ENCODE data around the gene EVX2. TPM values are rescaled to one million over a fixed set of nuclear protein-coding genes. Genes with fewer than 3 reads are reported as not detected.

EVX2 gene
- total and polyA plus RNA-seq, 2 of the 13 experiments (the other 11 are each of a cell fraction or from before 2014, with no cell fraction given) = not detected

DNA sequence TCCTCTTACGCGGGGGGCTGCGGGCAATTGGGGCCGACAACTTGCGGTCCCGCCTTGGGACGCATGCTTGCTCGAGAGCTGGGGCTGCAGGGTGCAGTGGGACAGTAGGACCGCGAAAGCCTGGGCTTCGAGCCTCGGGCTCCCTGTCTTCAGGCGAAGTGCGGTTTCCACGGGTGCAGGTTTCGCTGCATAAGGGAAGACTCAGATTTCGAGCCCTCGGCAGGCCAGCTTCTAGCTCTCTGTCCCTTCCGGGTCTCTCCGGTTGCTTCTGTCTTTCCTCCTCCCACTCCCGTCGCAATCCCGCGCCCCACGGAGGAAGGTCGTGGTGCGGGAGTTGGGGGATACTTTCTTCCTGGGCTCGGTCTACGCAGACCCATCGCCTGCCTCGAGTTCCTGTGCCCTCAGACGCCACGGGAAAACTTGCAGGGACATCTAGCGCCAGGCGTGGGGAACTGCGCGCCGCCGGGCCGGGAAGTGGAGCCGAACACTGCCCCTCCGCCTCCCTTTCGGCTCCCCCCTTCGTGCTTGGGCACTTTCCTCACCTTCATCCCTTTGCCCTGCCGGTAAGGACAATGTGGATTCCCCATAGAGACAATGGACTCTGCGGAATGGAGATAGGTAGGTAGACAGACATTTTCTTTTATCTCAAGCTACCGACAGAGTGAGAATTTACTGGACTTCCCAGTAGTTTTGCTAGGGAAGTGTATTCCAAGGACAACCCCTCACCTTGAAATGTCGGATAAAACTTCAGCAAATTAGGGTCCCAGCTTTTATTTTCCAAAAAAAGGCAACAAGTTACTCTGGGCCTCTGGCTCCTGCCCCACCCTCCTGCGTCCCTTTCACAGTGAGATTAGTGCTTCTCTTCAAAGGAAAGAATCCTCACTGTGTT lies 4.5 kb upstream of the EVX2 start (continued):
- TF ChIP-seq, protein P1, sequence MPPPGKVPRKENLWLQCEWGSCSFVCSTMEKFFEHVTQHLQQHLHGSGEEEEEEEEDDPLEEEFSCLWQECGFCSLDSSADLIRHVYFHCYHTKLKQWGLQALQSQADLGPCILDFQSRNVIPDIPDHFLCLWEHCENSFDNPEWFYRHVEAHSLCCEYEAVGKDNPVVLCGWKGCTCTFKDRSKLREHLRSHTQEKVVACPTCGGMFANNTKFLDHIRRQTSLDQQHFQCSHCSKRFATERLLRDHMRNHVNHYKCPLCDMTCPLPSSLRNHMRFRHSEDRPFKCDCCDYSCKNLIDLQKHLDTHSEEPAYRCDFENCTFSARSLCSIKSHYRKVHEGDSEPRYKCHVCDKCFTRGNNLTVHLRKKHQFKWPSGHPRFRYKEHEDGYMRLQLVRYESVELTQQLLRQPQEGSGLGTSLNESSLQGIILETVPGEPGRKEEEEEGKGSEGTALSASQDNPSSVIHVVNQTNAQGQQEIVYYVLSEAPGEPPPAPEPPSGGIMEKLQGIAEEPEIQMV (CRISPR knock-in tag; IDR thresholded peaks at IDR 0.05; ENCODE audit: low read depth) = no peak
- peak; percentile 75; the same call in 1 of the 2 replicates for TF ChIP-seq GLI4 (CRISPR knock-in tag; IDR thresholded peaks at IDR 0.05; ENCODE audit: borderline replicate concordance)
- peak; percentile 51; the same call in 1 of the 2 replicates for TF ChIP-seq CAMTA2 (CRISPR knock-in tag; IDR thresholded peaks at IDR 0.05; ENCODE audit: borderline replicate concordance)
- TF ChIP-seq ZKSCAN1 (IDR thresholded peaks at IDR 0.05; ENCODE audit: low read length) = 0 out of 2 replicates have a peak, but pooled peaks have one; percentile 37
- peak; percentile 78; the same call in 1 of the 2 replicates for TF ChIP-seq ZSCAN21 (CRISPR knock-in tag; IDR thresholded peaks at IDR 0.05; ENCODE audit: borderline replicate concordance)
- TF ChIP-seq ZNF44 (CRISPR knock-in tag; IDR thresholded peaks at IDR 0.05) = peak; percentile 65; the same call in 1 of the 2 replicates
- TF ChIP-seq ZNF720 (CRISPR knock-in tag; IDR thresholded peaks at IDR 0.05) = no peak
- peak; percentile 82; the same call in 1 of the 2 replicates for TF ChIP-seq EED (CRISPR knock-in tag; IDR thresholded peaks at IDR 0.05)
- TF ChIP-seq IKZF4 (CRISPR knock-in tag; IDR thresholded peaks at IDR 0.05; ENCODE audit: borderline replicate concordance, low read depth, not compliant biosample characterization) = no peak
- TF ChIP-seq BCLAF1 (IDR thresholded peaks at IDR 0.05) = no peak
- no peak for TF ChIP-seq ISX (CRISPR knock-in tag; conservative IDR thresholded peaks at IDR 0.05)
- TF ChIP-seq, protein P2, sequence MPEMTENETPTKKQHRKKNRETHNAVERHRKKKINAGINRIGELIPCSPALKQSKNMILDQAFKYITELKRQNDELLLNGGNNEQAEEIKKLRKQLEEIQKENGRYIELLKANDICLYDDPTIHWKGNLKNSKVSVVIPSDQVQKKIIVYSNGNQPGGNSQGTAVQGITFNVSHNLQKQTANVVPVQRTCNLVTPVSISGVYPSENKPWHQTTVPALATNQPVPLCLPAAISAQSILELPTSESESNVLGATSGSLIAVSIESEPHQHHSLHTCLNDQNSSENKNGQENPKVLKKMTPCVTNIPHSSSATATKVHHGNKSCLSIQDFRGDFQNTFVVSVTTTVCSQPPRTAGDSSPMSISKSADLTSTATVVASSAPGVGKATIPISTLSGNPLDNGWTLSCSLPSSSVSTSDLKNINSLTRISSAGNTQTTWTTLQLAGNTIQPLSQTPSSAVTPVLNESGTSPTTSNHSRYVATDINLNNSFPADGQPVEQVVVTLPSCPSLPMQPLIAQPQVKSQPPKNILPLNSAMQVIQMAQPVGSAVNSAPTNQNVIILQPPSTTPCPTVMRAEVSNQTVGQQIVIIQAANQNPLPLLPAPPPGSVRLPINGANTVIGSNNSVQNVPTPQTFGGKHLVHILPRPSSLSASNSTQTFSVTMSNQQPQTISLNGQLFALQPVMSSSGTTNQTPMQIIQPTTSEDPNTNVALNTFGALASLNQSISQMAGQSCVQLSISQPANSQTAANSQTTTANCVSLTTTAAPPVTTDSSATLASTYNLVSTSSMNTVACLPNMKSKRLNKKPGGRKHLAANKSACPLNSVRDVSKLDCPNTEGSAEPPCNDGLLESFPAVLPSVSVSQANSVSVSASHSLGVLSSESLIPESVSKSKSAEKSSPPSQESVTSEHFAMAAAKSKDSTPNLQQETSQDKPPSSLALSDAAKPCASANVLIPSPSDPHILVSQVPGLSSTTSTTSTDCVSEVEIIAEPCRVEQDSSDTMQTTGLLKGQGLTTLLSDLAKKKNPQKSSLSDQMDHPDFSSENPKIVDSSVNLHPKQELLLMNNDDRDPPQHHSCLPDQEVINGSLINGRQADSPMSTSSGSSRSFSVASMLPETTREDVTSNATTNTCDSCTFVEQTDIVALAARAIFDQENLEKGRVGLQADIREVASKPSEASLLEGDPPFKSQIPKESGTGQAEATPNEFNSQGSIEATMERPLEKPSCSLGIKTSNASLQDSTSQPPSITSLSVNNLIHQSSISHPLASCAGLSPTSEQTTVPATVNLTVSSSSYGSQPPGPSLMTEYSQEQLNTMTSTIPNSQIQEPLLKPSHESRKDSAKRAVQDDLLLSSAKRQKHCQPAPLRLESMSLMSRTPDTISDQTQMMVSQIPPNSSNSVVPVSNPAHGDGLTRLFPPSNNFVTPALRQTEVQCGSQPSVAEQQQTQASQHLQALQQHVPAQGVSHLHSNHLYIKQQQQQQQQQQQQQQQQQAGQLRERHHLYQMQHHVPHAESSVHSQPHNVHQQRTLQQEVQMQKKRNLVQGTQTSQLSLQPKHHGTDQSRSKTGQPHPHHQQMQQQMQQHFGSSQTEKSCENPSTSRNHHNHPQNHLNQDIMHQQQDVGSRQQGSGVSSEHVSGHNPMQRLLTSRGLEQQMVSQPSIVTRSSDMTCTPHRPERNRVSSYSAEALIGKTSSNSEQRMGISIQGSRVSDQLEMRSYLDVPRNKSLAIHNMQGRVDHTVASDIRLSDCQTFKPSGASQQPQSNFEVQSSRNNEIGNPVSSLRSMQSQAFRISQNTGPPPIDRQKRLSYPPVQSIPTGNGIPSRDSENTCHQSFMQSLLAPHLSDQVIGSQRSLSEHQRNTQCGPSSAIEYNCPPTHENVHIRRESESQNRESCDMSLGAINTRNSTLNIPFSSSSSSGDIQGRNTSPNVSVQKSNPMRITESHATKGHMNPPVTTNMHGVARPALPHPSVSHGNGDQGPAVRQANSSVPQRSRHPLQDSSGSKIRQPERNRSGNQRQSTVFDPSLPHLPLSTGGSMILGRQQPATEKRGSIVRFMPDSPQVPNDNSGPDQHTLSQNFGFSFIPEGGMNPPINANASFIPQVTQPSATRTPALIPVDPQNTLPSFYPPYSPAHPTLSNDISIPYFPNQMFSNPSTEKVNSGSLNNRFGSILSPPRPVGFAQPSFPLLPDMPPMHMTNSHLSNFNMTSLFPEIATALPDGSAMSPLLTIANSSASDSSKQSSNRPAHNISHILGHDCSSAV (CRISPR knock-in tag; IDR thresholded peaks at IDR 0.05; ENCODE audit: borderline replicate concordance) = no peak
- TF ChIP-seq MZF1 (CRISPR knock-in tag; IDR thresholded peaks at IDR 0.05; ENCODE audit: borderline replicate concordance) = no peak
- no peak for TF ChIP-seq EHMT2 (IDR thresholded peaks at IDR 0.05; ENCODE audit: borderline replicate concordance, low read depth, low read length)
- 0 out of 4 replicates have a peak, but pooled peaks of 1 of the 2 experiments have one; percentile 14 for TF ChIP-seq KLF16 (CRISPR knock-in tag; IDR thresholded peaks at IDR 0.05)

Measured in HepG2 (cell line).